PC-9 (cell line): ENCODE data around the gene KLHL26. TPM values are rescaled to one million over a fixed set of nuclear protein-coding genes. Genes with fewer than 3 reads are reported as not detected.

Experiments
- BruUV-seq: library from RNA; stranded (reverse); fragments of 400-500 nt; replicated peaks from 2 replicates; lab custom pipeline; 2021; lab: Mats Ljungman, UMichigan
- CTCF ChIA-PET: fragments of 300-600 bp; sonication (Branson Sonifier 250); formaldehyde crosslinking; loops from one replicate; lab custom pipeline; 2022; ENCODE audit warnings: antibody characterized with exemption; lab: Charles Lee
- POLR2A ChIA-PET: fragments of 300-600 bp; sonication (Branson Sonifier 250); formaldehyde crosslinking; loops from one replicate; lab custom pipeline; 2022; ENCODE audit warnings: antibody characterized with exemption; ENCODE audit not compliant: unreplicated experiment; lab: Charles Lee
- DNase-seq, 2 experiments: peaks; one replicate each; pipeline versions ENCODE4 v3.0.0 to v3.0.0-alpha.2; 2015 to 2022; ENCODE audit warnings: mixed read lengths in 1 of 2
- H2AFZ ChIP-seq: fragments of 200-600 bp; sonication (generic); 2 replicates; pipeline ENCODE4 v1.8.1; 2017; ENCODE audit warnings: antibody characterized with exemption
- H3F3A ChIP-seq: fragments of 200-600 bp; sonication (generic); 2 replicates; pipeline ENCODE4 v1.8.1; 2017; ENCODE audit warnings: antibody characterized with exemption, mild to moderate bottlenecking, low read depth; ENCODE audit not compliant: insufficient read depth
- H3K27ac ChIP-seq: fragments of 200-600 bp; sonication (generic); 2 replicates; pipeline ENCODE4 v1.6.1; 2016; ENCODE audit warnings: mixed run types
- H3K27me3 ChIP-seq: fragments of 200-600 bp; sonication (generic); 2 replicates; pipeline ENCODE4 v1.6.1; 2016; ENCODE audit warnings: low read depth, mixed run types; ENCODE audit not compliant: insufficient read depth
- H3K36me3 ChIP-seq: fragments of 200-600 bp; sonication (generic); 2 replicates; pipeline ENCODE4 v1.6.1; 2016; ENCODE audit warnings: low read depth, mixed run types
- H3K4me1 ChIP-seq: fragments of 200-600 bp; sonication (generic); replicated peaks from 2 replicates; pipeline ENCODE4 v1.6.1; 2016; ENCODE audit warnings: mixed run types; ENCODE audit not compliant: insufficient read depth
- H3K4me2 ChIP-seq: fragments of 200-600 bp; sonication (generic); 2 replicates; pipeline ENCODE4 v1.6.1; 2017; ENCODE audit warnings: mixed run types
- H3K4me3 ChIP-seq: fragments of 200-600 bp; sonication (generic); 2 replicates; pipeline ENCODE4 v1.6.1; 2016; ENCODE audit warnings: mixed run types
- H3K79me2 ChIP-seq: fragments of 200-600 bp; sonication (generic); 2 replicates; pipeline ENCODE4 v1.6.1; 2017; ENCODE audit warnings: low read depth, mixed run types
- H3K9me2 ChIP-seq: fragments of 200-600 bp; sonication (generic); 2 replicates; pipeline ENCODE4 v1.8.1; 2017; ENCODE audit warnings: mild to moderate bottlenecking; ENCODE audit not compliant: insufficient read depth
- H3K9me3 ChIP-seq: fragments of 200-600 bp; sonication (generic); 2 replicates; pipeline ENCODE4 v1.8.1; 2016; ENCODE audit warnings: low read depth; ENCODE audit not compliant: insufficient read depth
- H4K20me1 ChIP-seq: fragments of 200-600 bp; sonication (generic); 2 replicates; pipeline ENCODE4 v1.8.1; 2017; ENCODE audit not compliant: insufficient read depth
- CTCF ChIP-seq: fragments of 200-600 bp; sonication (generic); conservative IDR thresholded peaks from 2 replicates; pipeline ENCODE4 v1.6.1; 2017; ENCODE audit warnings: mixed run types, antibody characterized with exemption, mild to moderate bottlenecking, moderate library complexity
- EZH2 ChIP-seq: fragments of 200-600 bp; sonication (generic); IDR thresholded peaks from 2 replicates; pipeline ENCODE4 v1.8.0; 2017; ENCODE audit warnings: antibody characterized with exemption, low read depth
- intact Hi-C: fragments of 100-400 bp; cut with micrococcal nuclease; formaldehyde crosslinking; loops from one replicate; pipeline ENCODE4 v1.10.0; 2022; ENCODE audit not compliant: unreplicated experiment
- total RNA-seq: library from RNA; stranded (reverse); gene quantifications from 2 replicates; pipeline ENCODE4 v1.2.3, GENCODE V29; 2021

Gene KLHL26
- total RNA-seq, 1 experiment from 2014 or later = 11.8 TPM

DNA sequence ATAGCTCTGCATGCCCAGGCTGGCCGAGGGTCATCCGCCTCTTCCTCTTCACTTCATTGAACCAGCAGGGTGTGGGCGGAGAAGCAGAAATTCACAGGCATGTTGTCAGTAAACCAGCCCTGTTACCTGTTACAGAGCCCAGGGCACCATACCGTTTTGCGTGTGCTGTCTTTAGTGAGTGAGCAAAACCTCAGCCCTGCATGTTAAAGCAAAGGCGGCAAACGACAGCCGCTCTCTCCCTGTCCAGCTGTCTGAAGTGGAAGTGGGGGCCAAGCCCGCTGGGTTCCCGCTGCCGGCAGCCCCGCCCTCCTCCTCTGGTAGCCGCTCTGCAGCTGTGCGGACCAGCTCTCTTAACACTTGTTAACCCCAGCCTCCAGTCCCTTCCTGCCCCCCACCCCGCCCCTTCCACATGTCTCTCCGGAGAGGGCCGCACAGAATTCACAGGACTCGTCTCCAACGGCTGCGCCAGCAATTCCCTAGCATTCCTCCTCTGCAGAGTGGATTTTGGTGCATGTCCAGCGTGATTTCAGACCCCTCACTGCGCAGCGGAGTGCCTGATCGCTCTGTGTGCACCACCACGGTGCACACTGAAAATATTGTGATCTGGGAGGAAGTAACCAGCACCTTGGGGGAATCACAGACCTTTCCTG lies 12.7 kb downstream of the KLHL26 start:
- H3K4me2 ChIP-seq = no peak overlapping the region

GRCh38 chr19:18650021-18650390 lies 13.2 kb downstream of the KLHL26 start:
- Histone ChIP-seq H3K9me3 (no peaks in the 10 kb centered on the region), H3K4me2 (no peak overlapping the region), H3K79me2 (no peaks in the 10 kb centered on the region), H3K27ac (no peak overlapping the region), H2AFZ (no peak overlapping the region), H3K4me3 (no peak overlapping the region), H3K4me1 (no peaks in the 10 kb centered on the region), H4K20me1 (peaks cover 32% of the 10 kb centered on the region), H3K9me2 (no peaks in the 10 kb centered on the region), H3K27me3 (no peaks in the 10 kb centered on the region), H3K36me3 (no peaks in the 10 kb centered on the region), H3F3A (no peaks in the 10 kb centered on the region)
- intact Hi-C loops = no loop called here
- TF ChIP-seq EZH2 (no peak), CTCF (no peak)
- no peak for DNase-seq
- BruUV-seq = no TSS peak
- POLR2A ChIA-PET = no interaction called here
- CTCF ChIA-PET = no interaction called here

More for the DNA sequence above, 12.7 kb downstream of the KLHL26 start:
- ChIA-PET CTCF (no interaction called here), POLR2A (no interaction called here)
- H4K20me1 ChIP-seq = peaks cover 32% of the 10 kb centered on the region
- H3K79me2 ChIP-seq = no peaks in the 10 kb centered on the region
- no peaks in the 10 kb centered on the region for H3K36me3 ChIP-seq
- H3K9me3 ChIP-seq = no peaks in the 10 kb centered on the region
- H3K4me3 ChIP-seq = no peak overlapping the region
- H2AFZ ChIP-seq = no peak overlapping the region
- no peak for DNase-seq
- no peaks in the 10 kb centered on the region for H3K27me3 ChIP-seq
- no peaks in the 10 kb centered on the region for H3K4me1 ChIP-seq
- H3K9me2 ChIP-seq = no peaks in the 10 kb centered on the region
- H3F3A ChIP-seq = no peaks in the 10 kb centered on the region
- H3K27ac ChIP-seq = no peak overlapping the region
- TF ChIP-seq EZH2 (no peak), CTCF (no peak)
- no TSS peak for BruUV-seq
- intact Hi-C loops = no loop called here

- intact Hi-C loops = no loop called here
Observed at GRCh38 chr19:18650468-18651041, 13.7 kb downstream of the KLHL26 start.

More at GRCh38 chr19:18650468-18651041, 13.7 kb downstream of the KLHL26 start:
- TF ChIP-seq EZH2 = no peak
- no peak for TF ChIP-seq CTCF
- Histone ChIP-seq H3K4me3 (no peak overlapping the region), H3K9me3 (no peaks in the 10 kb centered on the region), H3K4me1 (no peaks in the 10 kb centered on the region), H3K36me3 (no peaks in the 10 kb centered on the region), H3K27me3 (no peaks in the 10 kb centered on the region), H4K20me1 (peaks cover 26% of the 10 kb centered on the region), H3K27ac (no peak overlapping the region), H3F3A (no peaks in the 10 kb centered on the region), H3K9me2 (no peaks in the 10 kb centered on the region), H2AFZ (no peak overlapping the region), H3K79me2 (no peaks in the 10 kb centered on the region), H3K4me2 (no peak overlapping the region)
- ChIA-PET POLR2A (interaction anchor here (0.6 kb wide), 1 partner anchor 63 kb away, joined by 3 read pairs; no protein-coding TSS in a partner anchor), CTCF (no interaction called here)
- DNase-seq = no peak
- no TSS peak for BruUV-seq
